ENCODE data around the gene APBA2.

Gene APBA2

DNA sequence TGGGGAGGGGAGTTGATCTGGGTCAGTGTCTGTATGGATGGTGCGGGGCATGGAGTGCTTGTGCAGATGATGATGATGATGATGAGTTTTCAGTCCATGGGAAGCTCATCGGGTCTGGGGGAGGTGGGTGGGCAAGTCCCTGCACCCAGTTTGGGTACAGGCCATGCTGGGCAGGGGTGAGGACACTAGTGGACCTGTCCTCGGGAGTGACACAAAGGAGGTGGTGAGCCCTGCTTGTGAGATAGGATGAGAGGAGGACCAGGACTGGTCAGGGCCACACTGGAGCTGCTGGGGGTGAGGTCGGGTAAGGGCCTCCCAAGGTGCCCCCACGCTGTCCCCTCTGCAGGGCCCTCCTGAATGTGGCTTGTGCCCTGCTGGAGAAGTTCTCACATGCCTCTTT lies 177.9 kb downstream of the APBA2 start:
- Histone ChIP-seq H3K9ac (ENCODE audit: low read depth, low read length, poor library complexity) (no peak overlapping the region), H3K27ac (replicated peaks; ENCODE audit: low read length) (no peak overlapping the region), H2AK5ac (ENCODE audit: low read depth, low read length) (no peak overlapping the region), H2BK15ac (ENCODE audit: low read length) (no peak overlapping the region), H3K79me1 (ENCODE audit: low read depth, low read length) (peaks cover 11% of the 10 kb centered on the region), H2BK12ac (ENCODE audit: low read length) (no peak overlapping the region), H2BK120ac (ENCODE audit: low read depth, low read length) (no peak overlapping the region), H3K14ac (ENCODE audit: low read length) (no peak overlapping the region), H3K18ac (ENCODE audit: low read length) (peak overlapping the region; percentile 0), H4K91ac (ENCODE audit: low read depth, low read length, poor library complexity) (no peak overlapping the region), H3K4me2 (ENCODE audit: insufficient read depth, low read length, poor library complexity, severe bottlenecking) (no peak overlapping the region), H4K8ac (ENCODE audit: low read depth, low read length) (no peak overlapping the region), H3K23ac (ENCODE audit: low read depth, low read length, poor library complexity) (no peak overlapping the region), H2AFZ (ENCODE audit: low read length) (no peak overlapping the region), H2BK5ac (ENCODE audit: low read length) (no peak overlapping the region), H3K4me3 (ENCODE audit: low read length in 2 of 2) (no peak overlapping the region), H3K27me3 (ENCODE audit: control insufficient read depth in 3 of 3, insufficient read depth in 3 of 3, low read depth in 1 of 3, low read length in 3 of 3) (no peaks in the 10 kb centered on the region), H3K4ac (ENCODE audit: low read length) (no peak overlapping the region), H3K4me1 (ENCODE audit: control insufficient read depth in 2 of 2, insufficient read depth in 1 of 2, low read depth in 1 of 2, low read length in 2 of 2) (peaks cover 0 to 2% of the 10 kb centered on the region in 2 donors), H3K9me3 (replicated peaks in 1 of 2; ENCODE audit: control insufficient read depth in 2 of 2, insufficient read depth in 1 of 2, low read depth in 1 of 2, low read length in 2 of 2) (peaks cover 3 to 14% of the 10 kb centered on the region in 2 donors), H3K36me3 (replicated peaks in 1 of 2; ENCODE audit: control insufficient read depth in 2 of 2, insufficient read depth in 2 of 2, low read length in 2 of 2) (peaks cover 3 to 5% of the 10 kb centered on the region in 2 donors)
- WGBS, 2 donors (ENCODE audit: extremely low coverage in 2 of 2, insufficient read length in 2 of 2, insufficient replicate concordance in 1 of 2), result no CpG with 5 or more reads among the region's 5 CpGs
- no peak for DNase-seq (ENCODE audit: low spot score)

DNA sequence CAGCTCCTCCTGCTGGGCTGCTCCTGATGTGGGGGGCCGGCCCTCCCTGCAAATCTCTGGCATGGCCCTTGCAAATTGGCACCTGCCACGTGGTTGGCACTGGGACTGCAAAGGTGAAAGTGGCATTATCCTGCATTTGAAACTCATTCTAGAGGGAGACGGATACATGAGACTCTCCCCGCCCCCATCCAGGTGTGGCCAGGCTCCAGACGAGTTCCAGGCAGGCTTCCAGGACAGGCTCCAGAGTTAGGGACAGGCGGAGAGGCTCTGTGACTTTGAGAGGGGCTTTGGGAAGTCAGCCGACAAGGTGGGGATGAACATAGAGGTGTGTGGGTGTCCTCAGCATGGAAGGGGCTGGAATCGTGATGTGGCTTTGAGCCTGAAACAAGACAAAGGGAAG lies 178.5 kb downstream of the APBA2 start:
- Histone ChIP-seq H3K36me3 (replicated peaks in 1 of 2; ENCODE audit: control insufficient read depth in 2 of 2, insufficient read depth in 2 of 2, low read length in 2 of 2) (peaks cover 0 to 5% of the 10 kb centered on the region in 2 donors), H3K79me1 (ENCODE audit: low read depth, low read length) (peaks cover 9% of the 10 kb centered on the region), H3K23ac (ENCODE audit: low read depth, low read length, poor library complexity) (no peak overlapping the region), H3K9ac (ENCODE audit: low read depth, low read length, poor library complexity) (no peak overlapping the region), H3K4me2 (ENCODE audit: insufficient read depth, low read length, poor library complexity, severe bottlenecking) (no peak overlapping the region), H2BK120ac (ENCODE audit: low read depth, low read length) (peak overlapping the region; percentile 37), H3K27me3 (ENCODE audit: control insufficient read depth in 3 of 3, insufficient read depth in 3 of 3, low read depth in 1 of 3, low read length in 3 of 3) (no peaks in the 10 kb centered on the region), H3K4me1 (ENCODE audit: control insufficient read depth in 2 of 2, insufficient read depth in 1 of 2, low read depth in 1 of 2, low read length in 2 of 2) (peaks cover 0 to 2% of the 10 kb centered on the region in 2 donors), H3K4ac (ENCODE audit: low read length) (no peak overlapping the region), H4K8ac (ENCODE audit: low read depth, low read length) (no peak overlapping the region), H2BK12ac (ENCODE audit: low read length) (no peak overlapping the region), H2BK5ac (ENCODE audit: low read length) (no peak overlapping the region), H3K18ac (ENCODE audit: low read length) (no peak overlapping the region), H3K27ac (replicated peaks; ENCODE audit: low read length) (no peak overlapping the region), H2AFZ (ENCODE audit: low read length) (no peak overlapping the region), H2AK5ac (ENCODE audit: low read depth, low read length) (no peak overlapping the region), H3K4me3 (ENCODE audit: low read length in 2 of 2) (no peak overlapping the region), H4K91ac (ENCODE audit: low read depth, low read length, poor library complexity) (no peak overlapping the region), H3K9me3 (replicated peaks in 1 of 2; ENCODE audit: control insufficient read depth in 2 of 2, insufficient read depth in 1 of 2, low read depth in 1 of 2, low read length in 2 of 2) (peaks cover 0 to 13% of the 10 kb centered on the region in 2 donors), H2BK15ac (ENCODE audit: low read length) (no peak overlapping the region), H3K14ac (ENCODE audit: low read length) (no peak overlapping the region)
- DNase-seq (ENCODE audit: low spot score), result no peak
- WGBS, 2 donors (ENCODE audit: extremely low coverage in 2 of 2, insufficient read length in 2 of 2, insufficient replicate concordance in 1 of 2), result no CpG with 5 or more reads among the region's 8 CpGs

DNA sequence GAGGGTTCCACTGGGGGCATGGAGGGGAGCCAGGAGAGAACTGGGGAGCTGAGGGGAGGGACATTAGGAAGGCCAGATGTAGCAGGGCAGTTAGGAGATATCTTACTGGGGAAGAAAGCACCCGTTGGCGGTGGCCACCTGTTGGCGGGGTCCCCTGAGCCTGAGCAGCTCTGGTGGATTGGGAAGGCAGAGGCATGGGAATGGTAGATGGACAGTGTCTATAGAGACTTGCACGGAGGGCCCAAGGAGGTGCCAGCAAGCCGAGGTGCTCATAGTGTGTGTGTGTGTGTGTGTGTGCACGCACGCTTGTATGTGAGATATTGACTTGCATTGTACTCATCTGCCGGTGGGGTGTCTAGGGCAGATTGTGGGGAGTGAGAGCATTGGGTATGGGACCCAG lies 179.0 kb downstream of the APBA2 start:
- H4K91ac ChIP-seq (ENCODE audit: low read depth, low read length, poor library complexity), result no peak overlapping the region
- no peak overlapping the region for H2BK5ac ChIP-seq (ENCODE audit: low read length)
- H3K18ac ChIP-seq (ENCODE audit: low read length), result no peak overlapping the region
- H3K4me3 ChIP-seq (ENCODE audit: low read length in 2 of 2), result no peak overlapping the region
- H2BK15ac ChIP-seq (ENCODE audit: low read length), result no peak overlapping the region
- no peak overlapping the region for H3K4ac ChIP-seq (ENCODE audit: low read length)
- no peak overlapping the region for H3K4me2 ChIP-seq (ENCODE audit: insufficient read depth, low read length, poor library complexity, severe bottlenecking)
- H2BK12ac ChIP-seq (ENCODE audit: low read length), result no peak overlapping the region
- no peak overlapping the region for H3K27ac ChIP-seq (replicated peaks; ENCODE audit: low read length)
- H2AK5ac ChIP-seq (ENCODE audit: low read depth, low read length), result no peak overlapping the region
- H4K8ac ChIP-seq (ENCODE audit: low read depth, low read length), result no peak overlapping the region
- no peak overlapping the region for H3K23ac ChIP-seq (ENCODE audit: low read depth, low read length, poor library complexity)
- no peaks in the 10 kb centered on the region for H3K27me3 ChIP-seq (ENCODE audit: control insufficient read depth in 3 of 3, insufficient read depth in 3 of 3, low read depth in 1 of 3, low read length in 3 of 3)
- H3K79me1 ChIP-seq (ENCODE audit: low read depth, low read length), result peaks cover 9% of the 10 kb centered on the region
- H3K9ac ChIP-seq (ENCODE audit: low read depth, low read length, poor library complexity), result no peak overlapping the region
- DNase-seq (ENCODE audit: low spot score), result no peak
- H2AFZ ChIP-seq (ENCODE audit: low read length), result no peak overlapping the region
- H3K14ac ChIP-seq (ENCODE audit: low read length), result no peak overlapping the region
- H3K4me1 ChIP-seq (ENCODE audit: control insufficient read depth in 2 of 2, insufficient read depth in 1 of 2, low read depth in 1 of 2, low read length in 2 of 2), result peaks cover 0 to 4% of the 10 kb centered on the region in 2 donors
- WGBS, 2 donors (ENCODE audit: extremely low coverage in 2 of 2, insufficient read length in 2 of 2, insufficient replicate concordance in 1 of 2), result no CpG with 5 or more reads among the region's 8 CpGs
- peak overlapping the region; percentile 37 for H2BK120ac ChIP-seq (ENCODE audit: low read depth, low read length)
- H3K36me3 ChIP-seq (replicated peaks in 1 of 2; ENCODE audit: control insufficient read depth in 2 of 2, insufficient read depth in 2 of 2, low read length in 2 of 2), result peaks cover 0 to 5% of the 10 kb centered on the region in 2 donors
- H3K9me3 ChIP-seq (replicated peaks in 1 of 2; ENCODE audit: control insufficient read depth in 2 of 2, insufficient read depth in 1 of 2, low read depth in 1 of 2, low read length in 2 of 2), result peaks cover 2 to 17% of the 10 kb centered on the region in 2 donors

DNA sequence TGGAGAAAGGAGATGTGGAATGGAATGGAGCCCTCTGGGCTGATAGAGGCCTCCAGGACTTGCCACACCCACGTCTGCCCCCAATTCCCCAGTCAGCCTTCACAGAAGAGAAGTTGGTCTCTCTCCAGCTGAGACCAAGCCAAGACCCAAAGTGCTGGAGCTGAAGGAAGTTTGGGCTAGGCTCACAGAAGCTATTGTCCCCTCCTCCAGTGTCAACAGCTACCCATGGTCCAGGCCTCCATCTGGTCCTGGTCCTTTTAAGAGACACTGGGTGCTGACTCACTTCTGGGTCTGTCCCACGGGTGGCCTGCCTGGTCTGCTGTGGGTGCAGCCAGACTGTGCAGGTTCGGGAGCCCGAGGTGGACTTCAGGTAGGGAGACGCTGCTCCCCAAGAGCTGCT lies 179.8 kb downstream of the APBA2 start:
- Histone ChIP-seq H3K4me2 (ENCODE audit: insufficient read depth, low read length, poor library complexity, severe bottlenecking) (no peak overlapping the region), H3K23ac (ENCODE audit: low read depth, low read length, poor library complexity) (peak overlapping the region; percentile 66), H3K27ac (replicated peaks; ENCODE audit: low read length) (no peak overlapping the region), H4K8ac (ENCODE audit: low read depth, low read length) (no peak overlapping the region), H4K91ac (ENCODE audit: low read depth, low read length, poor library complexity) (no peak overlapping the region), H2BK12ac (ENCODE audit: low read length) (no peak overlapping the region), H2AFZ (ENCODE audit: low read length) (no peak overlapping the region), H3K4me1 (ENCODE audit: control insufficient read depth in 2 of 2, insufficient read depth in 1 of 2, low read depth in 1 of 2, low read length in 2 of 2) (peaks cover 0 to 13% of the 10 kb centered on the region in 2 donors), H3K27me3 (ENCODE audit: control insufficient read depth in 3 of 3, insufficient read depth in 3 of 3, low read depth in 1 of 3, low read length in 3 of 3) (no peaks in the 10 kb centered on the region), H3K79me1 (ENCODE audit: low read depth, low read length) (peaks cover 9% of the 10 kb centered on the region), H3K4me3 (ENCODE audit: low read length in 2 of 2) (no peak overlapping the region), H2BK120ac (ENCODE audit: low read depth, low read length) (no peak overlapping the region), H3K36me3 (replicated peaks in 1 of 2; ENCODE audit: control insufficient read depth in 2 of 2, insufficient read depth in 2 of 2, low read length in 2 of 2) (peaks cover 0 to 3% of the 10 kb centered on the region in 2 donors), H3K14ac (ENCODE audit: low read length) (peak overlapping the region; percentile 58), H2BK5ac (ENCODE audit: low read length) (no peak overlapping the region), H3K4ac (ENCODE audit: low read length) (no peak overlapping the region), H2BK15ac (ENCODE audit: low read length) (no peak overlapping the region), H3K18ac (ENCODE audit: low read length) (no peak overlapping the region), H3K9me3 (replicated peaks in 1 of 2; ENCODE audit: control insufficient read depth in 2 of 2, insufficient read depth in 1 of 2, low read depth in 1 of 2, low read length in 2 of 2) (peaks cover 2 to 17% of the 10 kb centered on the region in 2 donors), H2AK5ac (ENCODE audit: low read depth, low read length) (no peak overlapping the region), H3K9ac (ENCODE audit: low read depth, low read length, poor library complexity) (no peak overlapping the region)
- no peak for DNase-seq (ENCODE audit: low spot score)
- WGBS, 2 donors (ENCODE audit: extremely low coverage in 2 of 2, insufficient read length in 2 of 2, insufficient replicate concordance in 1 of 2), result no CpG with 5 or more reads among the region's 5 CpGs
